Osteocyte (in vitro differentiated cells): ENCODE data around the gene GTF2H1. TPM values are rescaled to one million over a fixed set of nuclear protein-coding genes. Genes with fewer than 3 reads are reported as not detected.

Source experiments
- DNase-seq: peaks from one replicate; pipeline ENCODE4 v3.0.0; 2021; ENCODE audit warnings: mixed read lengths; ENCODE audit not compliant: unreplicated experiment; ENCODE audit errors: extremely low spot score
- H3K27ac Mint-ChIP-seq: one replicate; pipeline ENCODE4 v1.8.0; 2021; ENCODE audit warnings: mild to moderate bottlenecking, mixed read lengths; ENCODE audit not compliant: unreplicated experiment
- H3K27me3 Mint-ChIP-seq: one replicate; pipeline ENCODE4 v1.8.0; 2021; ENCODE audit warnings: mixed read lengths; ENCODE audit not compliant: unreplicated experiment
- H3K36me3 Mint-ChIP-seq: one replicate; pipeline ENCODE4 v1.8.0; 2021; ENCODE audit warnings: mixed read lengths; ENCODE audit not compliant: unreplicated experiment
- H3K4me1 Mint-ChIP-seq: one replicate; pipeline ENCODE4 v1.8.0; 2021; ENCODE audit warnings: mixed read lengths; ENCODE audit not compliant: unreplicated experiment
- H3K4me3 Mint-ChIP-seq: one replicate; pipeline ENCODE4 v1.8.0; 2021; ENCODE audit warnings: mild to moderate bottlenecking, moderate library complexity, mixed read lengths; ENCODE audit not compliant: unreplicated experiment
- H3K9me3 Mint-ChIP-seq: one replicate; pipeline ENCODE4 v1.8.0; 2021; ENCODE audit warnings: mixed read lengths; ENCODE audit not compliant: unreplicated experiment
- total RNA-seq: library from RNA; stranded (reverse); gene quantifications from 2 replicates; pipeline ENCODE4 v1.2.1, GENCODE V29; 2021
- TF ChIP-seq, protein P1 (sequence below): fragments of 200-600 bp; sonication (generic); IDR thresholded peaks from 2 replicates; pipeline ENCODE4 v1.5.0; 2021; ENCODE audit warnings: antibody characterized with exemption, mild to moderate bottlenecking, moderate library complexity

The GTF2H1 gene
- total RNA-seq, 1 donor from 2014 or later, result 91.1 TPM

DNA sequence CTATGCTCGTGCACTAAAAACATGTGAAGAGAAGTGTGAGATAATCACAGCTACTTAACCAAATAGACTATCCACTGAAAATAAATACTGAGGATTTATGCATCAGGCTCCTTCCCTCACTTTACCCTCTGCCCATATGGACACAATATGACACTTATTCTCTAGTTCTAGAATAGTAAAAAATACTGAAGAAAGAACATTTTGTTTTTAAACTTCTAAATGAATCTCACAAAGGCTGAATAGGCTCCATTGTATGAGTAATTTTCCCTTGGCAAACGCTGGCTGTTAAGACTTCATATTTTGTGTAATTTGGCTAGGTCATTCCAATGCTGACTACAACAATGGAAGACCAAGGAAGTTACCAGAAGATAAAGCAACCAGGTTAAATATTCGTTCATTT lies 10.4 kb upstream of the GTF2H1 start:
- H3K27me3 Mint-ChIP-seq, result no peaks in the 10 kb centered on the region
- peak overlapping the region; percentile 94 for H3K27ac Mint-ChIP-seq
- H3K36me3 Mint-ChIP-seq, result peaks cover 39% of the 10 kb centered on the region
- peak overlapping the region; percentile 35 for H3K4me3 Mint-ChIP-seq
- TF ChIP-seq, protein P1, sequence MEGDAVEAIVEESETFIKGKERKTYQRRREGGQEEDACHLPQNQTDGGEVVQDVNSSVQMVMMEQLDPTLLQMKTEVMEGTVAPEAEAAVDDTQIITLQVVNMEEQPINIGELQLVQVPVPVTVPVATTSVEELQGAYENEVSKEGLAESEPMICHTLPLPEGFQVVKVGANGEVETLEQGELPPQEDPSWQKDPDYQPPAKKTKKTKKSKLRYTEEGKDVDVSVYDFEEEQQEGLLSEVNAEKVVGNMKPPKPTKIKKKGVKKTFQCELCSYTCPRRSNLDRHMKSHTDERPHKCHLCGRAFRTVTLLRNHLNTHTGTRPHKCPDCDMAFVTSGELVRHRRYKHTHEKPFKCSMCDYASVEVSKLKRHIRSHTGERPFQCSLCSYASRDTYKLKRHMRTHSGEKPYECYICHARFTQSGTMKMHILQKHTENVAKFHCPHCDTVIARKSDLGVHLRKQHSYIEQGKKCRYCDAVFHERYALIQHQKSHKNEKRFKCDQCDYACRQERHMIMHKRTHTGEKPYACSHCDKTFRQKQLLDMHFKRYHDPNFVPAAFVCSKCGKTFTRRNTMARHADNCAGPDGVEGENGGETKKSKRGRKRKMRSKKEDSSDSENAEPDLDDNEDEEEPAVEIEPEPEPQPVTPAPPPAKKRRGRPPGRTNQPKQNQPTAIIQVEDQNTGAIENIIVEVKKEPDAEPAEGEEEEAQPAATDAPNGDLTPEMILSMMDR, result no peak
- no peaks in the 10 kb centered on the region for H3K9me3 Mint-ChIP-seq
- H3K4me1 Mint-ChIP-seq, result peaks cover 55% of the 10 kb centered on the region
- no peak for DNase-seq

DNA sequence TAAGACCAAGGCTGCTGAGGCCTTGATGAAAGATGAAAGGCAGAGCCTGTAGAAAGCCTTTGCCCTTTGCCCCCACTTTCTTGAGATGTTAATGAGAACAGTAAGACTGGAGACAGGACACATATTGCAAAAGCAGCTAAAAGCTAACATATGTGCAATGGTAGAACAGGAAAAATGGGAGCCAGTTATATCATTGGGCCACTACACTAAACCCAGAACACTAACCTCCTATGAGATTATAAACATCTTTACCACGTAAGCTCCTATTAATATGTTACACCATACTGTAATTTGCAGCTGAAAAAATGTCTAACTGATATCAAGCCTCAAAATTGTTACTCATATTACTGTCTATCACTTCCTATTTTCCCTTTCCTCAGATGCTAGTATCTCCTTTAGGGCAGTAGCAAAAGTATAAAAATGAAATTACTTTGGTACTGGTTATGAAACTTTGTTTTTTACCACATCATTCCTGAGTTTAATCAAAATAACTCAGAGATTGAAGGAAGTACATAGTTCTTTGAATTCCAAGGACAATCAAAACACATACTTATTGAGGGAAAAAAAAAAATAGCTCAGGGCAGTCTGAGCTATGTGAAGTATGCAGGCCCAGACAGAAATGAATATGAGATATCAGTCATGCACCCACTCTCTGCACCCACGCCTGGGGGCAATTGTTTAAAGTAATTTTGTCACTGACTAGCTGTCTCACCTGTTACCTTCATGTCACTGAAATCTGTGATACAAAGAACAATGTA lies 9.5 kb upstream of the GTF2H1 start:
- no peaks in the 10 kb centered on the region for H3K27me3 Mint-ChIP-seq
- TF ChIP-seq, protein P1, result no peak
- H3K27ac Mint-ChIP-seq, result peak overlapping the region; percentile 94
- H3K9me3 Mint-ChIP-seq, result no peaks in the 10 kb centered on the region
- peaks cover 39% of the 10 kb centered on the region for H3K36me3 Mint-ChIP-seq
- peak overlapping the region; percentile 16 for H3K4me3 Mint-ChIP-seq
- no peak for DNase-seq
- H3K4me1 Mint-ChIP-seq, result peaks cover 61% of the 10 kb centered on the region

DNA sequence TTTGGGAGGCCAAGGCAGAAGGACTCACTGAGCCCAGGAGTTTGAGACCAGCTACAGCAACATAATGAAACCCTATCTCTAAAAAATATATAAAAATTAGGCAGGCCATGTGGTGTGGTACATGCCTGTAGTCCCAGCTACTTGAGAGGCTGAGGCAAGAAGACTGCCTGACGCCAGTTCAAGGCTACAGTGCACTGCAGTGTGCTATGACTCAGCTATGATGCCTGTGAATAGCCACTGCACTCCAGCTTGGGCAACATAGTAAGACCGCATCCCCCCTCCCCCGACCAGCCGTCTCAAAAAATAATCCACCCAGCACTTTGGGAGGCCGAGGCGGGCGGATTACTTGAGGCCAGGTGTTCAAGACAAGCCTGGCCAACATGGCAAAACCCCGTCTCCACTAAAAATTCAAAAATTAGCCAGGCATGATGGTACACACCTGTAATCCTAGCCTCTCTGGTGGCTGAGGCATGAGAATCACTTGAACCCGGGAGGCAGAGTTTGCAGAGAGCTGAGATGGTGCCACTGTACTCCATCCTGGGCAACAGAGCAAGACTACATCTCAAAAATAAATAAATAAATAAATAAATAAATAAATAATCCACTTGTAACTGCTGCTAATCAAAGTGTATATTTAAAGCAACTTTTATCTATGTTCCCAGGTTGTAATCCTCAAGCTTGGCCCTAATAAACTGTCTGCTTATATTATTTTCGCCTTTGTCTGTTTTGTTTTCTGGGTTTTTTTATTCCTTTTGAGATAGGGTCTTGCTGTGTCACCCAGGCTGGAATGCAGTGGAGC lies 8.2 kb upstream of the GTF2H1 start:
- Mint-ChIP-seq H3K27me3 (no peaks in the 10 kb centered on the region), H3K9me3 (no peaks in the 10 kb centered on the region), H3K36me3 (peaks cover 28% of the 10 kb centered on the region), H3K27ac (peak overlapping the region; percentile 94), H3K4me1 (peaks cover 72% of the 10 kb centered on the region), H3K4me3 (no peak overlapping the region)
- TF ChIP-seq, protein P1, result no peak
- no peak for DNase-seq

DNA sequence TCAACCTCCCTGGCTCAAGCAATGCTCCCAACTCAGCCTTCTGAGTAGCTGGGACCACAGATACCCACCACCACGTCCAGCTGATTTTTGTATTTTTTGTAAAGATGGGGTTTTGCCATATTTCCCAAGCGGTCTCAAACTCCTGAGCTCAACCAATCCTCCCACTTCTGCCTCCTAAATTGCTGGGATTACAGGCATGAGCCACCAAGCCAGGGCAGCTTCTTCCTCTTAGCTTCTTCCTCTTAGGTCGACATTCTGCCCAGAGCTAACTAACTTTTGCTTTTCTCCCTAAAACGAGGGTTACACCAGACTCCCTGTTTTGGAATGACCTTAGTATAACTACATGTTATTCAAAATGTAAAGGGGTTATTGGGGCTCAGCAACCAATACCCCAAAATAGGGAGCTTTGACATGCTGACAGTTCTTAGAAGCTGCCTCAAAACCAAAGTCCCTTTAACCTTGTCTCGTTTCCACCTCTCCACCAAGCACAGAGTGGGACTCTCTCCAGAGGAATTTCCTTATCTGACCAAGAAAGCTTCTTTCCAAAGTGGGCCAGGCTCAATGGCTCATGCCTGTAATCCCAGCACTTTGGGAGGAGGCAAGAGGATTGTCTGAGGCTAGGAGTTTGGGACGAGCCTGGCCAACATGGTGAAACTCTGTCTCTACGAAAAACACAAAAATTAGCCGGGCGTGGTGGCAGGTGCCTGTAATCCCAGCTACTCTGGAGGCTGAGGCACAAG lies 7.4 kb upstream of the GTF2H1 start:
- H3K9me3 Mint-ChIP-seq, result no peaks in the 10 kb centered on the region
- H3K4me1 Mint-ChIP-seq, result peaks cover 79% of the 10 kb centered on the region
- no peak for DNase-seq
- H3K27ac Mint-ChIP-seq, result peak overlapping the region; percentile 79
- peaks cover 22% of the 10 kb centered on the region for H3K36me3 Mint-ChIP-seq
- TF ChIP-seq, protein P1, result no peak
- no peaks in the 10 kb centered on the region for H3K27me3 Mint-ChIP-seq
- no peak overlapping the region for H3K4me3 Mint-ChIP-seq
